ENCODE measurements around the gene UEVLD. TPM values are rescaled to one million over a fixed set of nuclear protein-coding genes. Genes with fewer than 3 reads are reported as not detected.

UEVLD gene
- total RNA-seq, 6 donors from 2014 or later, result 10.3 to 26.0 (median 19.1) TPM

GRCh38 chr11:18523084-18523483, 65.5 kb downstream of the UEVLD start:
- TF ChIP-seq CTCF (IDR thresholded peaks at IDR 0.05) (no peak), POLR2A (IDR thresholded peaks at IDR 0.05) (no peak), EP300 (IDR thresholded peaks at IDR 0.05) (no peak)
- Histone ChIP-seq H3K4me1 (peaks cover 19 to 41% (median 20%) of the 10 kb centered on the region in 4 donors), H3K27me3 (no peaks in the 10 kb centered on the region), H3K36me3 (peaks cover 0 to 26% (median 3%) of the 10 kb centered on the region in 4 donors), H3K4me3 (no peak overlapping the region), H3K9me3 (no peaks in the 10 kb centered on the region), H3K27ac (no peak overlapping the region)
- DNase-seq (no peak), ATAC-seq (ENCODE audit: low FRiP score in 2 of 2) (no peak)
- WGBS, 2 donors, result 88 to 92% methylated on average over 3 of the region's 3 CpGs

- TF ChIP-seq EP300 (IDR thresholded peaks at IDR 0.05) (no peak), POLR2A (IDR thresholded peaks at IDR 0.05) (no peak), POLR2AphosphoS5 (IDR thresholded peaks at IDR 0.05) (no peak), CTCF (IDR thresholded peaks at IDR 0.05) (no peak)
- Histone ChIP-seq H3K9me3 (no peaks in the 10 kb centered on the region), H3K36me3 (peaks cover 0 to 33% (median 4%) of the 10 kb centered on the region in 4 donors), H3K27me3 (no peaks in the 10 kb centered on the region), H3K27ac (no peak overlapping the region), H3K4me1 (peaks cover 12 to 34% (median 17%) of the 10 kb centered on the region in 4 donors), H3K4me3 (no peak overlapping the region)
- ATAC-seq (ENCODE audit: low FRiP score in 2 of 2) (no peak), DNase-seq (no peak)
- 77 to 80% methylated on average over 4 of the region's 4 CpGs for WGBS, 2 donors
Measured at GRCh38 chr11:18522388-18522787, 66.1 kb downstream of the UEVLD start.

- TF ChIP-seq EP300 (IDR thresholded peaks at IDR 0.05) (no peak), POLR2A (IDR thresholded peaks at IDR 0.05) (no peak), POLR2AphosphoS5 (IDR thresholded peaks at IDR 0.05) (no peak), CTCF (IDR thresholded peaks at IDR 0.05) (no peak)
- WGBS, 2 donors, result 93 to 97% methylated on average over 3 of the region's 3 CpGs
- no peak for DNase-seq
- H3K4me3 ChIP-seq, result no peak overlapping the region
- no peaks in the 10 kb centered on the region for H3K9me3 ChIP-seq
- no peaks in the 10 kb centered on the region for H3K27me3 ChIP-seq
- H3K4me1 ChIP-seq, result peaks cover 11 to 30% (median 16%) of the 10 kb centered on the region in 4 donors
- peaks cover 0 to 40% (median 4%) of the 10 kb centered on the region in 4 donors for H3K36me3 ChIP-seq
- no peak for ATAC-seq (ENCODE audit: low FRiP score in 2 of 2)
- H3K27ac ChIP-seq, result no peak overlapping the region
Measured at GRCh38 chr11:18521122-18521521, 67.4 kb downstream of the UEVLD start.

GRCh38 chr11:18502352-18502751, 86.2 kb downstream of the UEVLD start:
- H3K27ac ChIP-seq, result no peak overlapping the region
- ATAC-seq (ENCODE audit: low FRiP score in 2 of 2) (no peak), DNase-seq (no peak)
- no peaks in the 10 kb centered on the region for H3K9me3 ChIP-seq
- H3K27me3 ChIP-seq, result no peaks in the 10 kb centered on the region
- no peak for TF ChIP-seq POLR2AphosphoS5 (IDR thresholded peaks at IDR 0.05)
- no peak for TF ChIP-seq EP300 (IDR thresholded peaks at IDR 0.05)
- no peak for TF ChIP-seq POLR2A (IDR thresholded peaks at IDR 0.05)
- no peak for TF ChIP-seq CTCF (IDR thresholded peaks at IDR 0.05)
- no peak overlapping the region for H3K4me3 ChIP-seq
- no peaks in the 10 kb centered on the region for H3K4me1 ChIP-seq
- peaks cover 27 to 76% (median 60%) of the 10 kb centered on the region in 4 donors for H3K36me3 ChIP-seq

- no peaks in the 10 kb centered on the region for H3K4me1 ChIP-seq
- no peak overlapping the region for H3K27ac ChIP-seq
- DNase-seq (no peak), ATAC-seq (ENCODE audit: low FRiP score in 2 of 2) (no peak)
- peaks cover 21 to 76% (median 59%) of the 10 kb centered on the region in 4 donors for H3K36me3 ChIP-seq
- H3K9me3 ChIP-seq, result no peaks in the 10 kb centered on the region
- WGBS, 2 donors, result 95 to 100% methylated on average over 1 of the region's 1 CpG
- TF ChIP-seq CTCF (IDR thresholded peaks at IDR 0.05) (no peak), POLR2AphosphoS5 (IDR thresholded peaks at IDR 0.05) (no peak), POLR2A (IDR thresholded peaks at IDR 0.05) (no peak), EP300 (IDR thresholded peaks at IDR 0.05) (no peak)
- no peaks in the 10 kb centered on the region for H3K27me3 ChIP-seq
- H3K4me3 ChIP-seq, result no peak overlapping the region
Measured at GRCh38 chr11:18501629-18502028, 86.9 kb downstream of the UEVLD start.
